COLO668 (cell line): ENCODE data around the gene FTO.
"Not testable (repeated sequence)": the region's sequence is repeated elsewhere in the genome, so short reads cannot be mapped to it uniquely, and the experiment has no call there.

Experiments used
- DNase-seq: peaks from one replicate; lab custom pipeline; 2025; ENCODE audit not compliant: unreplicated experiment; lab: John Stamatoyannopoulos, UW

FTO gene

GRCh38 chr16:53821957-53822625 is 118.1 kb downstream of the FTO start:
- no peak for DNase-seq

- DNase-seq: no peak
These were observed 119.1 kb downstream of the FTO start for GRCh38 chr16:53822936-53823529.

- no peak for DNase-seq
These were observed 122.7 kb downstream of the FTO start for GRCh38 chr16:53826658-53827057.

GRCh38 chr16:53827741-53828140 is 123.8 kb downstream of the FTO start:
- DNase-seq: no peak

GRCh38 chr16:53829186-53829747 is 125.3 kb downstream of the FTO start:
- no peak for DNase-seq

GRCh38 chr16:53832896-53833544 is 129.1 kb downstream of the FTO start:
- DNase-seq: no peak

GRCh38 chr16:53836142-53836541 is 132.2 kb downstream of the FTO start:
- DNase-seq: no peak

GRCh38 chr16:53836680-53837079 is 132.7 kb downstream of the FTO start:
- DNase-seq: no peak

GRCh38 chr16:53837426-53837825 is 133.5 kb downstream of the FTO start:
- DNase-seq: no peak

GRCh38 chr16:53839150-53839549 is 135.2 kb downstream of the FTO start:
- no peak for DNase-seq

- no peak for DNase-seq
These were observed 136.5 kb downstream of the FTO start for GRCh38 chr16:53840456-53840855.

- no peak for DNase-seq
These were observed 137.9 kb downstream of the FTO start for GRCh38 chr16:53841884-53842283.

GRCh38 chr16:53843084-53843483 is 139.1 kb downstream of the FTO start:
- no peak for DNase-seq

GRCh38 chr16:53844804-53845203 is 140.8 kb downstream of the FTO start:
- no peak for DNase-seq

- DNase-seq: not testable (repeated sequence)
These were observed 142.6 kb downstream of the FTO start for GRCh38 chr16:53846549-53846948.

- DNase-seq: no peak
These were observed 143.0 kb downstream of the FTO start for GRCh38 chr16:53846971-53847370.

- DNase-seq: no peak
These were observed 144.5 kb downstream of the FTO start for GRCh38 chr16:53848277-53848942.

GRCh38 chr16:53848950-53849349 is 145.0 kb downstream of the FTO start:
- DNase-seq: no peak

GRCh38 chr16:53849585-53849984 is 145.6 kb downstream of the FTO start:
- DNase-seq: no peak

GRCh38 chr16:53849994-53850393 is 146.0 kb downstream of the FTO start:
- DNase-seq: no peak

GRCh38 chr16:53852678-53853077 is 148.7 kb downstream of the FTO start:
- no peak for DNase-seq

GRCh38 chr16:53855056-53855455 is 151.1 kb downstream of the FTO start:
- DNase-seq: no peak
